Hematopoietic multipotent progenitor cell treated with erythropoietin and hydrocortisone succinate and interleukin-3 and kit ligand, for 4 days (in vitro differentiated cells): ENCODE results near the gene DNAJC21.

ENCODE experiments used
- DNase-seq: peaks from one replicate; pipeline ENCODE4 v3.0.0-alpha.2; 2015

Gene DNAJC21

DNA sequence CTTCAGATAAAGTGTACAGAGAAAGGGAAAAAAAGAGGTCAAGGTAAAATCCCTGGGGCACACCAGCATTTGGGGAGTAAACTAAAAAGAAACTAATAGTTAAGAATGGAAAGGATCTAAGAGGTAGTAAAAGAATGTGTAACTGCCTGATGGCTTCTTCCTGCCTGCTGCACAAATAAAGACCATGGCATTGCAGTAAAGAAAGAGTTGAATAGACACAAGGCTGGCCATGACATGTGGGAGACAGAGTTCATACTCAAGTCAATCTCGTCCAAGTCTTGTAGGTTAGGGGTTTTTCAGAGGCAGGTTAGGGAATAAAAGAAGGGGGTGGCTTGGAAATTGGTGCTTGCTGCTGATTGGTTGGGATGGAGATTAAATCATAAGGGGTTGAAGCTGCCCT is 57.6 kb downstream of the DNAJC21 start:
- DNase-seq = no peak

DNA sequence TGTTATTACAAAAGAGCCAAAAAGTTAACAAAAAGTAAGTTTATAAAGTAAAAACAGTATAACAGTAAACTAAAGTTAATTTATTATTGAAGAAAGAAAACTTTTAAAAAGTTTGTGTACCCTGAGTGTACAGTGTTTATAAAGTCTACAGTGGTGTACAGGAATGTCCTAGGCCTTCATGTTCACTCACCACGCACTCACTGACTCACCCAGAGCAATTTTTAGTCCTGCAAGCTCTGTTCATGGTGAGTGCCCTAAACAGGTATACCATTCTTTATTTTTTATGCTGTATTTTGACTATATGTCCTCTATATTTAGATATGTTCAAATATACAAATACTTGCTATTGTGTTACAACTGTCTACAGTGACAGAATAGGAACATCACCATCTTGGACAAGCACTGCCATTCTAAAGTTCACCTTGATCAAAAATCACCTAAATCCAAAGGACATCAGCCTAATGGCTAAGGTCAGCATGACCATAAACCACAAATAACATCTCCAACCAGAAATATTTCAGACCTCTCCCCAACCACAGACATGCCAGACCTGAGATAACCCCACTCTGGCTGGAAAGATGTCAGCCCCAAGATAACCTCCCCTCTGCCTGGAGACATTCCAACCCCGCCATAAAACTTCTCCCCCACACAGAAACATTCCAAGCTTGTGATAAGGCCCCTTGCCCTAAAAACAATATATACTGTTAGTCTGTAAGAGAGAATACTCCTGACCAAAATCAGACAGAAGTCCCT is 62.3 kb downstream of the DNAJC21 start:
- no peak for DNase-seq

DNA sequence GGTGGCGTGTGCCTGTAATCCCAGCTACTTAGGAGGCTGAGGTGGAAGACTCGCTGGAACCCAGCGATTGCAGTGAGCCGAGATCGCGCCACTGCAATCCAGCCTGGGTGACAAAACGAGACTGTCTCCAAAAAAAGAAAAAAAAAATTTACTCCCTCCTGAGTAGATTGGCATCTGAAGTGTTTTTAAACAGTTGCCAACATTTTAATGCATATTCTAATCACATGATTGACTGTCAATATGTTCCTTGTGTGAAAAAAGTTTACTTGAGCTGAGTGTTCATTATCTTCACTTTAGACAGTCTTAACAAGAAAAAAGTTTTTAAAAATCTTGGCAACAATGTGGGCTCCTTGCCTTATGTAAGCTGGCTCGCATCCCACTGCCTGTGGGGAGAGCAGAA is 64.6 kb downstream of the DNAJC21 start:
- DNase-seq = no peak

DNA sequence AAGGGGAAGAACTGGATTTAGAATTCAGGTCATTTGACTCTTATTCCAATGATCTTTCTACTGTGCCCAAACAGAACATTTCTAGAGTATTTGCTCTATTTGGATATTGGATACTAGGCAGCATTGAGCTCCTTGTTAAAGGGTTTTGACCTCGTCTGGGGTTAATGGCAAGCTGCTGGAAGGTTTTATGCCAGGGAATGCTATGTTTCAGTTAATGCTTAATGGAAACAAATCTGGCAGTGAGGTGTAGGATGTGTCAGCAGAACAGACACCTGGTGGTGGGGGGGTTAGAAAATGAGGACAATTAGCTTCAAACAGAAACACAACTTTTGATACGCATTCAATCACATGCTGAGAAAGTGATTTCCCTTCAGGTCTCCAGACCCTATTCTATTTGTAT is 66.9 kb downstream of the DNAJC21 start:
- DNase-seq = no peak

DNA sequence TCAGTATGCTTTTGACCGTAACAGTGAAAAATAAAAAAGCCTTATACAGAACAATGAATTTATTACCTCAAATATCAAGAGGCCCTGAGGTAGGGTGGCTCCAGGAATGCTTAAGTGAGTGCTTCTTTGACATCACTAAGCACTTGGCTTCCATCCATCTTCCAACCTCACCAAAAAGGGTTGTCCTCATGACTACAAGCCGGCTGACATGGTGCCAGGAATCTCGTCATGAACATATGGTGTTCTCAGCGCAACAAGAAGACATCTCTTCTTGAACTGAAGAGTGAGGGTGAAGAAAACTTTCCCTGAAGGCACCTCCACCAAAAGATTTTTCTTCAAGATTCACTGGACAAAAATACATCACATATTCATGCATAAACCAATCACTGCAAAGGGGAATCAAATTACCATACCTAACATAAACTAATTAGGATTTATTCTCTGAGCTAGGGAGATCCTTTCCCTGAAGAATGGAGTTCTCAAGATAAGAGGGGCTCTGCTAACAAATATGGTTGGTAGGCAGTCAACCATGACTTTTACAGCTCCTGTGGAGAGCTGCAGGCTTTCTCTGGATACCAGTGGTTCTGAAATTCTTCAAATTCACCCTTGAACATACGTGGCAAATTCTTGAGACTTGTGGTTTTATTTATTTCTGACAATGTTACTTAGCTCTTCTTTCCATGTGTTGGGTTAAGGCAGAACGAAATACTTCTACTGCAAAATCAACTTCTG is 68.9 kb downstream of the DNAJC21 start:
- DNase-seq = no peak

DNA sequence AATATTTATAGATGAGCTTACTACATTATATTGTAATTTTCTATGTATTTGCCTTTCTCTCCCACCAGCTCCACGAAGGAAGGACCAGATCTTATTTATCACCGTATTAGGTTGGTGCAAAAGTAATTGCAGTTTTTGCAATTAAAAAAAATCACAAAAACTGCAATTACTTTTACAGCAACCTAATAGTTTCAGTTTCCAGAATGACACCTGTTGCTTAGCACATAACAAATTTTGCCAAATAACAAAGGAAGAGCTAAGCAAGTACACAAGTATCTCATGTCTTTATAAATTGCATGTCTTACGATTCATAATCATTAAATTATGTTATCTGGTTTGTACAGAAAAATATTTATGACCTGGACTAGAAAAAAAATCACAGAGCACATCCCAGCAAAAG is 72.5 kb downstream of the DNAJC21 start:
- no peak for DNase-seq

DNA sequence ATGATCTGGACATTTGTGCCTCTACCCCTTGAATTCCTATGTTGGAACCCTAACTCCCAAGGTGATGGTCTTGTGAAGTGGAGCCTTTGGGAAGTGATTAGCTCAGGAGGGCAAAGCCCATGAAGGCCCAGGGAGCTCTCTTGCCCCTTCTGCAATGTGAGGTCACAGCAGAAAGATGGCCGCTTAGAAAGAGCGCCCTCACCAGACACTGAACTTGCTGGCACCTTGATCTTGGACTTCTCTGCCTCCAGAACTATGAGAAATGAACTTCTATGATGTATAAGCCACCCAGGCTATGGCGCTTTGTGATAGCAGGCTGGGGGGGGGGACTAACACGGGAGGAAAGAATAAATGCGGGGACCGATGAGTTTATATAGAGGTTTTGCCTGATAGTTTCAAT is 73.1 kb downstream of the DNAJC21 start:
- DNase-seq = no peak

DNA sequence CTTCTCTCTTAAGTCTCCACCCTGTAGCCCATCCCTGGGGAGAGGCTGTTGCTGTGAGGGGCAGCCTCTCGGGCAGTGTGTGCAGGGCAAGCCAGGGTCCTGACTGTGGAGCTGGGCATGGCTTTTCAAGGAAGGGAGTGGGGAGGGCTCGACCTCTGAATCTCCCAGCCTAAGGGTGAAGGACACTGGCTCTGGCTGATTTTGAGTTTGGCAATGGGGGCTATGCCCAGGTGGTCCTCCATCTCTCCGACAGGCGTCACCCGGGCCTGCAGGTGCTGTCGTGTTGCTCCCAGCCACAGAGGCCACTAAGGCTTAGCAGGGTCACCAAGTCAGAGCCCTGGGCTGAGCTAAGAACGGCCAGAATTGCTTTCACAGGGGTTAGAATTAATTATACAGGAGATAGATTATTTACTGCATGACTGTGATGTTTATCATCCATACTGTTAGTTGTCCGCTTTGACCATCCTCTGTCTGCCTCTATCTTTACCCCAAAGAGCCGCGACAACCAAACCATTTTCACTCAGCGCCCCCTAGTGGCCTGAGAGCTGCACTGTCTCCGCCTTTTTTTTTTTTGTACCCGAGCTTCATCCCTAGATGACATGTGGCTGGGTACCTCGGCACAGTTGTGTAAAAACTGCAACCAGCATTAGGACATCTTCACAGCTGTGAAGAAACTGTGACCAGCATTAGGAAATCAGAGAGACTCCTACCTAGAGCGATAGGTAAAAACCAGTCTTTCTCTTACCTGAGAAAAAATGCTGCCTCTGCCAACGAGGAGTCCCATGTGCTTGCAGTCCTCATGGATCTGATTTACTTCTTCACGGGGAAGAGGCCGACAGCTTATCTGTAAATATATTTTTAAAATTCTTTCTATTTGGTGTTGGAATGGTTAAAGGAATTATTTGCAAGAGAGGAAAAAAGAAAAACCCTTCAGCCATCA is 73.9 kb downstream of the DNAJC21 start:
- peak; percentile 81 for DNase-seq

DNA sequence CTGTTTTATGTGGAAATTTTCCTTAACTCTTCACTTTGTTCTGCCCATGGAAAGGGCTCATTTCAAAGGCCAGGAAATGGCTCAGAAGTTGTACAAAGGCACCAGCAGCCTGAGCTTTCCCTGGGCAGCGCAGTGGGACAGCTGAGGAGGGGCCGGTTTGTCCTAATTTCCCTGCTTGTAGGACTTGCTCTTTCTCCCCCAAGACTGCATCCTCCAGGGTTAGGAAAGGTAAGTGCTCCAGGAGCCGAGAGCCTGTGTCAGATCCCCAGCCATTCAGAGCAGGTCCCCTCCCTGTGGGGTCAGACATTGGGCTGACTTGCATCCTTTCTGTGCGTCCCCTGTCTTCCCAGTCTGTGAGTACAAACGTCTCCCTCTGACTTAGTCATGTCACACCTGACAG is 74.8 kb downstream of the DNAJC21 start:
- no peak for DNase-seq

DNA sequence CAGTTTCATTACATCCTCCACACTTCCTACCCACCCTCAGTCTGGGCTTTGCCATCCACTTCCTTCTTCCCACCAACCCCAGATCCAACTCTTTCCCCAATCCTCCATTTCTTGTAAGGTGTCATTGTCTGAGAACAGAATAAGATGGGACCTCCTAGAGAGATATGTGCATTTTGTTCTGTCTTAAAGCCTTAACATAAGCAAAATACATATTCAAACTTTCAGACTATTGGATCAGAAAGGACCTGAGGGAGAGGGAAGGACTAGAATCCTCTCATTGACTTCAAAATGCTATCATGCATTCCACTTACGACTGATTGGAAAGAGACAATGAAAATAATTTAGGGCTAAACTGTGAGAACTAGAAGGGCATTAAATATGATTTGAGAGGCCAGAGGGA is 75.4 kb downstream of the DNAJC21 start:
- no peak for DNase-seq
